Stimulated activated CD8-positive, alpha-beta memory T cell treated with anti-CD3 and anti-CD28 coated beads, Interleukin-4, amount 100 ng/mL, for 48 hours (primary cell): ENCODE measurements around the gene ETV1.

Experiments
- DNase-seq: peaks from one replicate; pipeline ENCODE4 v3.0.0-alpha.2; 2020

The ETV1 gene

GRCh38 chr7:13875496-13876074, 113.9 kb downstream of the ETV1 start:
- DNase-seq, result no peak

- no peak for DNase-seq
These were observed 114.7 kb downstream of the ETV1 start for GRCh38 chr7:13874783-13875182.

GRCh38 chr7:13872709-13873108, 116.8 kb downstream of the ETV1 start:
- no peak for DNase-seq

GRCh38 chr7:13871008-13871407, 118.5 kb downstream of the ETV1 start:
- DNase-seq, result no peak

- no peak for DNase-seq
These were observed 128.7 kb downstream of the ETV1 start for GRCh38 chr7:13860734-13861133.

- no peak for DNase-seq
These were observed 133.5 kb downstream of the ETV1 start for GRCh38 chr7:13856012-13856411.

- no peak for DNase-seq
These were observed 137.0 kb downstream of the ETV1 start for GRCh38 chr7:13852281-13852968.

- no peak for DNase-seq
These were observed 137.7 kb downstream of the ETV1 start for GRCh38 chr7:13851736-13852135.

- peak; percentile 47 for DNase-seq
These were observed 139.2 kb downstream of the ETV1 start for GRCh38 chr7:13850185-13850752.

GRCh38 chr7:13849163-13849892, 140.1 kb downstream of the ETV1 start:
- no peak for DNase-seq

GRCh38 chr7:13848681-13849131, 140.8 kb downstream of the ETV1 start:
- no peak for DNase-seq

GRCh38 chr7:13846386-13846785, 143.1 kb downstream of the ETV1 start:
- DNase-seq, result no peak

GRCh38 chr7:13845601-13846000, 143.9 kb downstream of the ETV1 start:
- no peak for DNase-seq

GRCh38 chr7:13844954-13845353, 144.5 kb downstream of the ETV1 start:
- no peak for DNase-seq

- no peak for DNase-seq
These were observed 148.2 kb downstream of the ETV1 start for GRCh38 chr7:13841284-13841683.
